ENCODE results near the gene CCR6. TPM values are rescaled to one million over a fixed set of nuclear protein-coding genes. Genes with fewer than 3 reads are reported as not detected.

CCR6 gene
- total RNA-seq, 2 experiments from 2014 or later: 3.0 to 3.6 TPM

Other genes with a start within 250 kb of the CCR6 start
- 10 to 100 TPM; 69.2 to 73.1 TPM for gene RNASET2, start 166.5 kb upstream of the CCR6 start, total RNA-seq
- gene CEP43, start 123.7 kb upstream of the CCR6 start, total RNA-seq: 10 to 100 TPM; 23.3 to 26.3 TPM
- gene GPR31, start 34.9 kb downstream of the CCR6 start, total RNA-seq: not detected
- not detected for gene UNC93A, start 168.2 kb downstream of the CCR6 start, total RNA-seq
- not detected for gene TTLL2, start 202.0 kb downstream of the CCR6 start, total RNA-seq